HG03342 (cell line): ENCODE results near the gene TBC1D14.

Source experiments
- ATAC-seq: cut with Tn5 transposase; IDR thresholded peaks from one replicate; pipeline ENCODE4 v1.9.1; 2021; ENCODE audit warnings: mild to moderate bottlenecking, moderate library complexity; ENCODE audit not compliant: unreplicated experiment

Gene TBC1D14

DNA sequence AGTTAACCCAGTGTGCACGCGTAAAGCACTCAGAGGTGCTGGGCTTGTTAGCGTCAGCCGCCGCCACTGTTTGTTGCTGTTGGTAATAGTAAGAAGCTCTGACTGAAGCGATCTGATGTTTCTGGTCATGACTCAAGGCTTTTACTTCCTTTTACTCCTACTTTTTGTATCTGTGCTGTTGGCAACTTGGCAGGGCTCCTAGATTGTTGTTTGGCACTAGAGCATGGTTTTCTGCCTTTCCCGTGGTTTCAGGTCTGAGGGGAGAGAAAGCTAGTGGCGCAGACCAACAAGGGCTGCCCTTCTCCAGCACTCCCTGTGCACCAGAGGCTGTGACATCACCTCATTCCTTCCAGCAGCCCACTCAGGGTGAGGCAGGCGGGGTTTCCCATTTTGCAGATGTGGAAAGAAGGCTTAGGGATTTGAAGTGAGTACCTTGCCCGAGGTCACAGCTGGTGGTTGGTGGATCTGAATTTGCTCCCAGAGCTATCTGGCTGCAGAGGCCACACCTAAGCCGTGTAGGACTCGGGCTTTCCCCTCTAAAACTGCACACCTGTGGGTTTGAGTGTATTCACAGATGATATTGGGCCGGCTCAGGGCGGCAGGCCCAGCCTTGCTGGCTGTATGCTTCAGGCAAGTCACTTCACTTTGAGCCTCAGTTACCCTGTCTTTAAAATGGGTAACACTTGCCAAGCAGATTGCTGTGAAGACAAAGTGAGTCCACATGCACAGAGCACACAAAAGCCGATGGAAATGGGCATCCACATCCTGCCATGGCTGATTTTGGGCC is 82.3 kb downstream of the TBC1D14 start:
- no peak for ATAC-seq

GRCh38 chr4:6992728-6993677 is 83.4 kb downstream of the TBC1D14 start:
- no peak for ATAC-seq

DNA sequence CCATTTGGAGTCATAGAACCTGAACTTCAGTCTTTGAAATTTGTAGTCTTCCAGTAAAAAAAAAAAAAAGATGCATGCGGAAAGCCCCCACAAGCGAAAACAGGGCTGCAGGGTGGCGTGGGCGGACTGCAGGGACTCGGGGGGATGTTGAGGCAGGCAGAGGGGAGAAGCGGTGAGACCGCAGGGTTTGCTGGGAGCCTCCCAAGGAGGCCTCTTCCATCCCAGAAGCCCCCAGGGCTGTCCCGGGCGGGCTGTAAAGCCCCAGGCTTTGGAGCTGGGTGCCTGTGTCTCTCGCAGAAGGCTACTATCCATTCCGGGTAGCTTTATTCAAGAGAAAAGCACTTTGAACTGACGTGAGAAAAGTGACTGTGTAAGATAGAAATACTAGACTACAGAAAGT is 86.9 kb downstream of the TBC1D14 start:
- ATAC-seq, result no peak

GRCh38 chr4:6999172-7000086 is 89.8 kb downstream of the TBC1D14 start:
- no peak for ATAC-seq

DNA sequence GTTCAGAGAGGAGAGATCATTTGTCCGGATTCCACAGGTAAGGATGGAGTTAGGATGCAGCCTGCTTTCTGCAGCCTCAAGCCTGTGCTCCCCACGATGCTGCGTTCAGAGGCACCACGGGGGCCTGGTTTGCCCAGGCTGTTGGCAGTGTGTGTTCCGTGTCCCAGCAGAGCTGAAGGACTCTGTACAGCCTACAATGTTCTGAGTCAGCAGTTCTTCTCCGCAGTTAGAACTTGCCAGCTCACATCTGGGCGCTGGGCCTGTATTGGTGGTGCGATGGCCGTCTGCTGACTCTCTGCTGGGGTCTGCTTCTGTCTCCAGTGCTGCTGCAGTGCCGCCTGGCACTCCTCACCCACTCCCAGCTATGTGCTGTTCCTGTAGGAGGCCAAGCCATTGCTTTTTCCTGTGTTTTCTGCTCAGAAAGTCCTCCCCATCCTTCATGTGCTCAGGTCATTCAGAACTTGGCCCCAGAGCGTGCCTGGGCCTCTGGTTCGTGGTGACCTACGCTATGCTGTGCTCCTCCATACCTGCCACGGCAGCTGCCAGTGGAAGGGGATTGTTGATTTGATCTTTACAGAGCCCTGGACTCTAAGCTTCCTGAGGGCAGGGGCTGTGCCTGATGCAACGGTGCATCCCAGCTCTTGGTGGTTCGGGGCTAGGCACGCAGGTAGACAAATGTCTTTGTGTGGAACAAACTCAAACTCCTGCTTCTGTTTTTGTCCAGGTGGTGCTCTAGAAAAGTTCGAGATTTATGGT is 91.0 kb downstream of the TBC1D14 start:
- no peak for ATAC-seq

DNA sequence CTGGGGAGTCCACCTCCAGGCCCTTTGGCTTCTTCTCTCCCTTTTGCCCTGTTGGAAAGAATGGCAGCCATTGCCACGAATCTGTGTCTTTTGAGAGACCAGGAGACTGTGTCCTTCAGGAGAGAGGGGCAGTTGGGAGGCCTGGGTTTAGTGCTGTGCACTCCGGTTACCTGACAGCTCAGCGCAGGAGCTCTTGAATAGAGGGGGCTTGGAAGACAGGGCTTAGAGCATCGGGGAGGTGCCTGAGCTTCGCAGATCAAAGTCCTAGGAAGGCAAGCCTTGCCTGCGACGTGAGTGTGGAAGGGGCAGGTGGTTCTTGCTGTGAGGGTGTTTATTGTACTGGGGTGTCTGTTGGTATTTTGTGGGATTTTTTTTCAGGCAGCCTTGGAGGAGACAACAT is 91.6 kb downstream of the TBC1D14 start:
- no peak for ATAC-seq

- ATAC-seq, result no peak
Measured at GRCh38 chr4:7002336-7002735, 92.7 kb downstream of the TBC1D14 start.

GRCh38 chr4:7003176-7003878 is 93.7 kb downstream of the TBC1D14 start:
- no peak for ATAC-seq

- ATAC-seq, result no peak
Measured at GRCh38 chr4:7003879-7004240, 94.2 kb downstream of the TBC1D14 start.

DNA sequence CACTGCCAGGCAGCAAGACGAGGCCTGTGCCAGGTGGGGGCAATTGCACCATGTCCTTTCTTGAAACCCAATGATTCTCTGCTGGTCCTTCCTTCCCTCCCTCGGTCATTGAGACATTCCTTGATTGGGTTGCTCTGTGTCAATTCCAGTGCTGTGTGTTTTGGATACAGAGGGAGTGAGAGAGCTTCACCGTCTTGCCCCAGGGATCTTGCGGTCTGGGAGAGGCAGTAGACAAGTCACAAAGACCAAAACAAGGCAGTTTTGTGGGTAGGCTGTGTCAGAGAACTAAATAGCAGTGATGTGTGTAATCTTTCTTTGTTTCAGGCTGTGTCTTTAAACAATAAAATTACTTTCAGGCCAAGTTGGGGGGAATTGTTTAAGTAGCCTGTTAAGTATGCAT is 94.7 kb downstream of the TBC1D14 start:
- no peak for ATAC-seq

DNA sequence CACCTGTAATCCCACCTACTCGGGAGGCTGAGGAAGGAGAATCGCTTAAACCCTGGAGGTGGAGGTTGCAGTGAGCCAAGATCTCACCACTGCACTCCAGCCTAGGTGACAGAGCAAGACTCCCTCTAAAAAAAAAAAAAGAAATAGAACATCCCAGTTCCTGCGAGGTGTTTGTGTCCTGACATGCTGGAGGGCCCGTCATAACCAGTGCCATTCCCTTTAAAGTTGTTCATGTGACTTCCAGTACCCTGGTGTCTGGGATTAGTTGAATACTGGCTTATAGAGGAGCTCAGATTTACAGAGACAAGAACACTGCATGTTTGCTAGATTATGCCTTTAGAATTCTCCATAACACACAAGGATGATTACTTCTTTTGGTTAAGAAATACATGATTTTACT is 95.9 kb downstream of the TBC1D14 start:
- ATAC-seq, result no peak

GRCh38 chr4:7006411-7006810 is 96.8 kb downstream of the TBC1D14 start:
- no peak for ATAC-seq

GRCh38 chr4:7007142-7007907 is 97.7 kb downstream of the TBC1D14 start:
- ATAC-seq, result no peak

DNA sequence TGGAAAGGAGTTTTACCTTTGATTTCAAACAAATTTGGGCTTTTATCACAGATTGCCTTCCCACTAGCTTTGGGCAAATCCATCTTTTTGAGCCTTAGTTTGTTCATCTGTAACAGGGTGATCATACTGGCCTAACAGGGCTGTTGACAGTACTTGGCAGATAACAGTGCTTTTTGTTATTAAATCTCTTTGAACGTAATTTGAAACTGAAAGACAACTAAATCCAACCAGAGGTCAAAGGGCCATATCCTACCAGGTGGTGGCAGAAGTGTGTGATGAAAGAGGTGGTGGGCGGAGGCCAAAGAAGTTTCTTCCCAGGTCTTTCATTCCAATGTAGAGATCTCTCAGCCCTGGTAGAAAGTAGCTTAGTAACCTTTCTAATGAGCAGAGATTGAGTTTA is 98.3 kb downstream of the TBC1D14 start:
- no peak for ATAC-seq

DNA sequence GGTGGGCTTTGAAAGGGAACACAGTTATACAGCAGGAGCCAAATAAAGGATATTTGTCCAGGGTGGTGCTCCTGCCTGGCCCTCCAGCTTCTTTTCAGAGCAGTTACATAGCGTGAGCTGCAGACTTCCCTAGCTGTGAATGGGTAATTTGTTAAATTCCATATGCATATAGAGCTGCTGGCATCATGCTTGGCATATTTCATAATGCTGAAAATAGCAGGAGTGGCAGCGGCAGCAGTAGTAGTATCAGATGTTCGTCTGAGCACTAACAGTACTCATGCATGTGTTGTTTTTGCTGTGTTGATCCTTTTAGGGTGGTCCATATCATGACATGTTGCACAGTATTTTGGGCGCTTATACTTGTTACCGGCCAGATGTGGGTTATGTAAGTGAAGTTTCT is 99.9 kb downstream of the TBC1D14 start:
- no peak for ATAC-seq

DNA sequence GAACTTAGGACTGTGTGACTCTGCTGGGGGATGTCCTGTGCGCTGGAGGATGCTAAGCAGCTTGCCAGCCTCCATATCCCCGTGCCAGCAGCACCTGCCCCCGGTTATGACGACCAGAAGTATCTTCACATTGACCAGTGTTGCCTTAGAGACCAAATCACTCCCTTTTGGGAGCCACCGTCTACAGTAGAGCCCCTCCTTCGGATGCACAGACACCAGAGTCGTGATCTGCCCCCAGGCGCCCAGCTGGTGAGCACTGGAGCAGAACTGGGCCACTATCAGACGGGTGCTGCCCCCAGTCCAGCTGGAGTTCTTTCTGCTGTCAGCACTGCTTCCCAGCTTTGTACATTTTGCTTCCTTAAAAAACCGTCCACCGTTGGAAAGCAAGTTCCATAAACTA is 103.5 kb downstream of the TBC1D14 start:
- ATAC-seq, result no peak

- no peak for ATAC-seq
Measured at GRCh38 chr4:7014815-7015214, 105.2 kb downstream of the TBC1D14 start.

- ATAC-seq, result no peak
Measured at GRCh38 chr4:7015383-7016035, 105.9 kb downstream of the TBC1D14 start.
